Measurements from ENCODE around the gene TMEM14C. TPM values are rescaled to one million over a fixed set of nuclear protein-coding genes. Genes with fewer than 3 reads are reported as not detected.

TMEM14C gene
- total RNA-seq, 1 experiment from 2014 or later, result 172 TPM

DNA sequence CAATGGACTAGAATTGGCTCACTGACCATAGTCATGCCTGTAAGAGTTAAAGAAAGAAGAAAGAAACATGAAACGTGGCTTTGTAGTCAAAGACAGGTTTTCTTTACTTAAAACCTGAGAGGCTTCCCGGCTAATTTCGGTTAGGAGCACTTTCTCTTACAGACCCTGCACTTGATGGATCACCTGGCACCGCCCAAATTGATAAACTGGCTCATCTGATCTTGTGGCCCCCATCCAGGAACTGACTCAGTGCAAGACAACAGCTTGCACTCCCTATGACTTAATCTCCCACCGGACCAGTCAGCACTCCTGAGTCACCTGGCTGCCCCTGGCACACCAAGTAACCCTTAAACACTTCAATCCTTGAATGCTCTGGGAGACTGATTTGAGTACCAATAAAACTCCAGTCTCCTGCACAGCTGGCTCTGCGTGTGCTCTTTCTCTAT, 37.0 kb downstream of the TMEM14C start:
- peak; percentile 44 for DNase-seq (ENCODE audit: low spot score)

GRCh38 chr6:10763006-10763405, 40.1 kb downstream of the TMEM14C start:
- DNase-seq (ENCODE audit: low spot score), result no peak

GRCh38 chr6:10769419-10769818, 46.5 kb downstream of the TMEM14C start:
- no peak for DNase-seq (ENCODE audit: low spot score)

GRCh38 chr6:10771371-10771894, 48.6 kb downstream of the TMEM14C start:
- no peak for DNase-seq (ENCODE audit: low spot score)

GRCh38 chr6:10778230-10778629, 55.4 kb downstream of the TMEM14C start:
- DNase-seq (ENCODE audit: low spot score), result no peak

DNA sequence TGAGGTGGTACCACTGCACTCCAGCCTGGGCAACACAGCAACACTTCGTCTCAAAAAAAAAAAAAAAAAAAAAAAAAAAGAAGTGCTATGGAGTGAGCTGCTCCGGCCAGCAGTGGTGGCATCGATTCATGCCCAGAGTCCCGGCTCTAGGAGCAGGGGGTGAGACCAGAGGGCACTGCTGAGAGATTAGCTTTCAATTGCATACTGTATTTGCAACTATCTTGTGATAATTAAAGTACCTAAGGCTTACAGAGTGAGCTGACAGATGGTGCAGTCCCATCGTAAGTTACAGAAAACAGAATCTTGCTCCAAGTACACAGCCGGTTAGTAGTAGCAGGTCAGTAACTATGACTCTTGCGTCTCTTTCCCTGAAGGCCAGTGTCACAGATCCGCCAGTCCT, 56.2 kb downstream of the TMEM14C start:
- DNase-seq (ENCODE audit: low spot score), result no peak

Other genes with a start within 250 kb of the TMEM14C start
- gene GCNT2, start 201.7 kb upstream of the TMEM14C start, total RNA-seq (2014; rRNA removed; shearing (Covaris generic)), result 5.4 and 6.8 TPM in 2 replicates
- 5.0 TPM in 1 of 2 replicates, not detected in the other for gene C6orf52, start 28.5 kb upstream of the TMEM14C start, total RNA-seq (2014; rRNA removed; shearing (Covaris generic))
- gene PAK1IP1, start 28.1 kb upstream of the TMEM14C start, total RNA-seq (2014; rRNA removed; shearing (Covaris generic)), result 26.4 and 33.2 TPM in 2 replicates
- gene TMEM14B, start 24.7 kb downstream of the TMEM14C start, total RNA-seq (2014; rRNA removed; shearing (Covaris generic)), result 137 and 156 TPM in 2 replicates
- gene MAK, start 115.5 kb downstream of the TMEM14C start, total RNA-seq (2014; rRNA removed; shearing (Covaris generic)), result 0.10 TPM in 1 of 2 replicates, not detected in the other
- not detected in 2 replicates for gene GCM2, start 159.0 kb downstream of the TMEM14C start, total RNA-seq (2014; rRNA removed; shearing (Covaris generic))
- 0.39 and 1.5 TPM in 2 replicates for gene SYCP2L, start 164.0 kb downstream of the TMEM14C start, total RNA-seq (2014; rRNA removed; shearing (Covaris generic))

All from H4 (cell line).